ENCODE measurements around the gene B3GALT6.

The B3GALT6 gene

DNA sequence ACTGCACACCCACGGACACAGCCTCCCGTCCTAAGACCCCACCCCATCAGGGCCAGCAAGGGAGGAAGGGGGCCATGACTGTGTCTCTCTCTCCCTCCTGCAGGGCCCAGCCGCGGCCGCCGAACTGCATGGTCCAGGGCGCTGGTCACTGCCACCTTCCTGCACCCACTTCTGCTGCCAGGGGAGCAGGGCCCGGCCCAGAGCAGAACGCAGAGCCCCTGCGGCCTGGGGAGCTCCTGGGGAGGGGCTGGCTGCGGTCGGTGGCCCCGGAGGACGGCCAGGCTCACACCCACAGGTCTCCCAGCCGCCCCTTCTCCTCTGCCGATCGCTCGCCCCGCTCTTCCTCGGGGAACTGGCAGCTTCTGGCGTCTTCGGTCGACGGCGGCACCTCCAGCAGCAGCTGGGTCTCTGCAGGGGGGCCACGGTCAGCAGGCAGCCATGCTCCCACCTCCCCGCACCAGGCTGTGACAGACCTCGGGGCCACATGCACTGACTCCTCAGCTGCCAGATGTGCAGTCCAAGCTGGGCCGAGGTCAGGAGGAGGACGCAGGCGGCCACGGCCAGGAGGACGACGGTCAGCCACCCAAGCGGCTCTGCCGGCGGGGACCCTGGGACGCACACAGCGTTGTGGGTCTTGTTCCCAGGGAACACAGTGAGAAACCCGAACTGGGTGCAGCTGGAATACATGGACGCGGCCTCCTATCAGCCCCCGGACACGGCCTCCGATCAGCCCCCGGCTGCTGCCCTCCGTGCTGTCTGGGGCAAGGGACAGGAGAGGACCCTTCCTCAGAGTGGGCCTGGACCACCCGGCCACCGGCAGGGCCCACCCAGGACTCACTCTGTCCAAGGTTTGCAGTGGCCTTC lies 28.2 kb upstream of the B3GALT6 start:
- TF ChIP-seq, protein P1, sequence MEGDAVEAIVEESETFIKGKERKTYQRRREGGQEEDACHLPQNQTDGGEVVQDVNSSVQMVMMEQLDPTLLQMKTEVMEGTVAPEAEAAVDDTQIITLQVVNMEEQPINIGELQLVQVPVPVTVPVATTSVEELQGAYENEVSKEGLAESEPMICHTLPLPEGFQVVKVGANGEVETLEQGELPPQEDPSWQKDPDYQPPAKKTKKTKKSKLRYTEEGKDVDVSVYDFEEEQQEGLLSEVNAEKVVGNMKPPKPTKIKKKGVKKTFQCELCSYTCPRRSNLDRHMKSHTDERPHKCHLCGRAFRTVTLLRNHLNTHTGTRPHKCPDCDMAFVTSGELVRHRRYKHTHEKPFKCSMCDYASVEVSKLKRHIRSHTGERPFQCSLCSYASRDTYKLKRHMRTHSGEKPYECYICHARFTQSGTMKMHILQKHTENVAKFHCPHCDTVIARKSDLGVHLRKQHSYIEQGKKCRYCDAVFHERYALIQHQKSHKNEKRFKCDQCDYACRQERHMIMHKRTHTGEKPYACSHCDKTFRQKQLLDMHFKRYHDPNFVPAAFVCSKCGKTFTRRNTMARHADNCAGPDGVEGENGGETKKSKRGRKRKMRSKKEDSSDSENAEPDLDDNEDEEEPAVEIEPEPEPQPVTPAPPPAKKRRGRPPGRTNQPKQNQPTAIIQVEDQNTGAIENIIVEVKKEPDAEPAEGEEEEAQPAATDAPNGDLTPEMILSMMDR (IDR thresholded peaks at IDR 0.05; ENCODE audit: extremely low read depth, missing control alignments): no peak
- DNase-seq (ENCODE audit: low spot score): no peak

DNA sequence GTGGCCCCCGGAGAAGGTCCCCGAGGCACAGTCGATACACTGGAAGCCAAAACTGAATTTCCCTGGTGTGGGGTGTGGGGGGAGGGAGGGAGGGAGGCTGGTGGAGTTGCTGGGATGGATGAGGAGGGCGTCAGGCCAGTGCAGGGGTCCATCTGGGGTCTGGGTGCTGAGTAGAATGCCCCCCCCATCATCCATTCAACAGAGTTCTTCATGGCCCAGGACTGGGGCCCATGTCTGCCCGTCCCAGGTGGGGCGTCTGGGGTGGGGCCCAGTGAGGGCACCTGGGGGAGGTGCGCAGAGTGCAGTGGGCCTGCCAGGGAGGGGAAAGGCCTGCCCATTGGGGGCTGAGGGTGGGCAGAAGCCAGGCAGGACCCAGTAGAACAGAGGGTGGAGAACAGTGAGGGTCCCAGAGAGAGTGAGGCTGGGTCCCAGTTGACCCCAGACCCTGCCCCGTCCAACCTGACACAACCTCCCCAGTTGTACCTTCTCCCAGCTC lies 27.6 kb upstream of the B3GALT6 start:
- TF ChIP-seq, protein P1 (IDR thresholded peaks at IDR 0.05; ENCODE audit: extremely low read depth, missing control alignments): no peak
- DNase-seq (ENCODE audit: low spot score): no peak

GRCh38 chr1:1204998-1205768 lies 26.9 kb upstream of the B3GALT6 start:
- TF ChIP-seq, protein P1 (IDR thresholded peaks at IDR 0.05; ENCODE audit: extremely low read depth, missing control alignments): no peak
- DNase-seq (ENCODE audit: low spot score): no peak

DNA sequence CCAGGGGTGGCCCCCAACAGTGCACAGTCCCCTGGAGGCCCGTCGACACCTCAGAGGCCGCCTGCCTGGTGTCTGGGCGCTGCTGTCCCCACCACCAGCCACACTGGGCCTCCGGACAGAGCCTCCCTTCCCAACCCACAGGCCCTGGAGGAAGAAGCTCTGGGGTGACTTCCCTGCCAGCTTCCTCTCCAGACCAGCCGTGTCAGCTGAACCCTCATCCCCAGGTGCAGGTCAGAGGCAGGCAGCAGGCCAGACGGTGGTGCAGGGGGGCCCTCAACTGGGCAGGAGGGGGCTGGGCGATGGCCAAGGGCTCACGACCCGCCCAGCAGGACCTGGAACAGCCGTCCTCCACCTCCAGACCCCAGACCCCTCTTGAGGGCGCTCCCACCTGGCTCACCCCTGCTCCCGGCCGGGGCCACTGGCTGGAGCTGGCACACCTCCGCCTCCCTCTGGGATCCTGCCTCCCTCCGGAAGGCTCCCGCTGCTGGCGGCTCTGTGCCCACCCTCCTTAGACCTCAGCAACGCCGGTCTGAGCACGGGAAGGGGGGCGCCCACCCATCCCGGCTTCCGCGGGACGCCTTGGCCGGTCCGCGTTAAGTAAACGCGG lies 26.2 kb upstream of the B3GALT6 start:
- DNase-seq (ENCODE audit: low spot score): peak; percentile 66

DNA sequence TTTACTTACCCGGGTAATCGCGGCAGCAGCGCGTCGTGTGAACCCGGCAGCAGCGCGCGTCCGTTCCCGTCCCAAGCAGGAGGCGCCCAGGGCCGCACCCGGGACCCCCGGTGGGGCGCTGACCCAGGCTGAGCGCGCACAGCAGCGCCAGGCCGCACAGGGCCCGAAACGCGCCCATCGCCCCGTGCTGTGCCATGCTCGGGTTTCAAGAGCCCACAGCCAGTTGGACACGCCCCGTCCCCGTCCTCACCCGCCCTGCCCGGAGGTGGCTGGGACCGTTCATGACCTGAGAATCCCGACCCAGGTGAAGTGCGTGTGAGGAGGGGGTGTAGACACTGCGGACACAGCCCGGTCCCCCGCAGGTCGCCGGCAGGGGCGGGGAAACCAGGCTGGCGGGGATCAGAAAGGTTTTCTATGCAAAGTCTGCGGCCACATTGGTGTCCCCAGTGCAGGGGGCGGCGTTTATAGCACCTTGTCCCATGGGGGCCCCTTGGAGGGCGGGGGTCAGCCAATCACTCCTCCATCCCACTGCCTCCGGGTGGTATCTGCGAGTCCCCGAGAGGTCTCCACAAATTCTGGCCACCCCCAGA lies 25.6 kb upstream of the B3GALT6 start, which contains the start of gene TNFRSF18:
TSS of gene TNFRSF18 (minus strand) at position 217 of the 590 bp plus-strand sequence. CDS start at position 196, 21 bp downstream.
- DNase-seq (ENCODE audit: low spot score): peak; percentile 75
- TF ChIP-seq, protein P1 (IDR thresholded peaks at IDR 0.05; ENCODE audit: extremely low read depth, missing control alignments): no peak

More for the DNA sequence above, 26.2 kb upstream of the B3GALT6 start:
- TF ChIP-seq, protein P1 (IDR thresholded peaks at IDR 0.05; ENCODE audit: extremely low read depth, missing control alignments): no peak

GRCh38 chr1:1206966-1207531 lies 25.0 kb upstream of the B3GALT6 start:
- DNase-seq (ENCODE audit: low spot score): no peak
- TF ChIP-seq, protein P1 (IDR thresholded peaks at IDR 0.05; ENCODE audit: extremely low read depth, missing control alignments): no peak
